VCaP (cell line): ENCODE measurements around the gene HACL1.

Experiments used
- H3K27ac ChIP-seq: fragments of 450-650 bp; 2 replicates; pipeline ENCODE4 v1.5.1; 2017
- CTCF ChIP-seq: fragments of 450-650 bp; conservative IDR thresholded peaks from 2 replicates; pipeline ENCODE4 v1.5.1; 2017; ENCODE audit warnings: mild to moderate bottlenecking, moderate library complexity

HACL1 gene

GRCh38 chr3:15531346-15531745, 70.0 kb downstream of the HACL1 start:
- H3K27ac ChIP-seq, result no peak overlapping the region
- TF ChIP-seq CTCF, result no peak

GRCh38 chr3:15528854-15529537, 72.4 kb downstream of the HACL1 start:
- no peak overlapping the region for H3K27ac ChIP-seq
- TF ChIP-seq CTCF, result no peak

GRCh38 chr3:15527031-15527459, 74.3 kb downstream of the HACL1 start:
- no peak for TF ChIP-seq CTCF
- no peak overlapping the region for H3K27ac ChIP-seq

DNA sequence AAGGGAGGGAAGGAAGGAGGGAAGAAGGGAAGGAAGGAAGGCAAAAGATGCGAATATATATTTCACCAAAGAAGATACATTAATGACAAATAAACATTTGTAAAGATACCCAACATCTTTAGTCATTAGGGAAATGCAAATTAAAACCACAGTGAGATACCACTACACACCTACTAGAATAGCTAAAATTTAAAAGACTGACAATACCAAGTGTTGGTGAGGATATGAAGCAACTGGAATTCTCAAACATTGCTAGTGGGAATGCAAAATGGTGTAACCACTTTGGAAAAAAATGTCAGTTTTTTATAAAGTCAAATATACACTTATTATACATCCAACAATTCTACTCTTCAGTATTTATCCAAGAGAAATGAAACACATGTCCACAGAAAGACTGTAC, 75.6 kb downstream of the HACL1 start:
- no peak for TF ChIP-seq CTCF
- no peak overlapping the region for H3K27ac ChIP-seq

DNA sequence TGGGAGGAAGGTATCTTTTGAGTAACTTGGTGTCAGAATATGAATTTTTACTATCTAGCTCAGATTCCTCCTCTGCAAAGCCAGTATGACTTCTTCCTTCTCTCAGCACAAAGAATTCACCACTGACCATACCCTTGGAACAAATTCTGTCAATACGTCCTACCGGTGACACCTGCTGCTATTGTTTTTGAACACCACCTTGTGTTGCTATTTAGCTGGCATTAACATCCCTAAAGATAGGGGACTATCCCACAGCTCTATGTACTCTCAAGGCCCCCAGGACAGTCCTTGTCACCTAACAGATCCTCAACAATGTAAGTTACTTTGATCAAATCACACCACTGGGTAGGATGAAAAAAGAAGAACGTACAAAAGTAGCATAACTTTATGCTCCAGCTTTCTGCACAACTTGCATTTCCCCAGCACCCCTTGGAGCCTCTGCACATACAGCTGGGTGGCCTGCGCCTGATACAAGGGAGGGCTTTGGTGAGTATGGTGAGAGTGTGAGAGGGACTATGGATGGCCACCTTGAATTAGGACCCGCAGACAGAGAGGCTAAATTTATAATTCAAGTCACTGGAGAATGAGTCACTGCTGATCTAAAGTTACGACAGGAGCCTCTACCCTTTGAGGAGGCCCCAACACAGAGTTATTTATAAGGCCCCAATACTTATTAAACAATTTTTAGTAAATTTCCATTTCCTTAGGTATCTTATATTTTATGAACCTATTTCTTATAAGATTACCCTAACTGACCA, 77.5 kb downstream of the HACL1 start:
- H3K27ac ChIP-seq, result no peak overlapping the region
- peak; percentile 25 for TF ChIP-seq CTCF

DNA sequence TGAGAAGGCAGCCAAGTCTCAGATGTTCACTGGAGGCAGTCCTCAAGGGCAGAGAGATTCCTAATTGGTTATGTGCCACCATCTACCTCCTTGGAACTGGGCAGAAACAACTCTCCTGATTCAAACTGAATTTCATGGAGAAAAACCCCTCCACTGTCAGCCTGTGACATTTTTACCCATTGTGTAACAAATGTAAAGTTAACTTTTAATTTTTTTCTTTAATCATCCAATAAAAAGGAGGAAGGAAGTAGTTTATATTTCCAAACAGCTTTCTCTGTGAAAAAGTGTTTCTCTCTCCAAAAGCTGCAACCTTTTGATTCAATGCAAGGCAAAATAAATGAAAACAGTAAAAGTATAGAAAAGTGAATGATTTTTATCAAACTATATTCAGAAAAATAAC, 79.4 kb downstream of the HACL1 start:
- TF ChIP-seq CTCF, result no peak
- no peak overlapping the region for H3K27ac ChIP-seq

GRCh38 chr3:15521573-15521965, 79.8 kb downstream of the HACL1 start, which contains the start of gene COLQ:
Gene COLQ, minus strand, starts transcription at chr3:15521706. Its CDS starts 81 bp downstream, at chr3:15521625.
- H3K27ac ChIP-seq, result no peak within 1 kb of the TSS
- TF ChIP-seq CTCF, result no peak
